Spleen (tissue), 11 donors: ENCODE measurements around the gene STS. TPM values are rescaled to one million over a fixed set of nuclear protein-coding genes. Genes with fewer than 3 reads are reported as not detected.

Source experiments
- DNase-seq: peaks from one replicate; pipeline ENCODE4 v3.0.0-alpha.2; 2020
- H3K27ac ChIP-seq, 8 donors: fragments of 200-600 bp; sonication (generic) in 7 of 8; 1 replicate in 4 of 8; 2 replicates in 4 of 8; pipeline versions ENCODE4 v1.5.0 to v1.8.0; 2016 to 2021; ENCODE audit warnings: inconsistent platforms in 4 of 8, mild to moderate bottlenecking in 4 of 8, moderate library complexity in 1 of 8
- H3K27me3 ChIP-seq, 7 donors: fragments of 200-600 bp; sonication (generic) in 6 of 7; replicated peaks in 1 of 7; 1 replicate in 4 of 7; 2 replicates in 3 of 7; pipeline versions ENCODE4 v1.5.0 to v1.8.0; 2016 to 2021; ENCODE audit warnings: inconsistent platforms in 3 of 7, mild to moderate bottlenecking in 1 of 7
- H3K36me3 ChIP-seq, 6 donors: fragments of 200-600 bp; sonication (generic) in 5 of 6; 1 replicate in 4 of 6; 2 replicates in 2 of 6; pipeline versions ENCODE4 v1.5.0 to v1.8.0; 2016 to 2021; ENCODE audit warnings: inconsistent platforms in 2 of 6
- H3K4me1 ChIP-seq, 6 donors: fragments of 200-600 bp; sonication (generic) in 5 of 6; 1 replicate in 3 of 6; 2 replicates in 3 of 6; pipeline versions ENCODE4 v1.5.0 to v1.8.0; 2016 to 2021; ENCODE audit warnings: inconsistent platforms in 3 of 6
- H3K4me3 ChIP-seq, 8 donors: fragments of 200-600 bp; sonication (generic) in 7 of 8; 1 replicate in 4 of 8; 2 replicates in 4 of 8; pipeline versions ENCODE4 v1.5.0 to v1.8.0; 2016 to 2021; ENCODE audit warnings: inconsistent platforms in 4 of 8, mild to moderate bottlenecking in 4 of 8, moderate library complexity in 2 of 8
- H3K9me3 ChIP-seq, 8 donors: fragments of 200-600 bp; sonication (generic) in 7 of 8; 1 replicate in 4 of 8; 2 replicates in 4 of 8; pipeline versions ENCODE4 v1.5.0 to v1.8.0; 2016 to 2021; ENCODE audit warnings: inconsistent platforms in 4 of 8
- CTCF ChIP-seq, 11 experiments: fragments of 200-600 bp in 7 of 11; fragments of 450-650 bp in 4 of 11; sonication (generic) in 4 of 11; IDR thresholded peaks in 8 of 11; conservative IDR thresholded peaks in 3 of 11; 1 replicate in 7 of 11; 2 replicates in 4 of 11; pipeline versions ENCODE4 v1.4.0 to v1.8.0; 2016 to 2021; ENCODE audit warnings: antibody characterized with exemption in 11 of 11, inconsistent platforms in 4 of 11, mild to moderate bottlenecking in 1 of 11
- POLR2A ChIP-seq, 3 donors: fragments of 450-650 bp; IDR thresholded peaks; one replicate each; pipeline ENCODE4 v1.5.1; 2017; ENCODE audit warnings: antibody characterized with exemption in 3 of 3, mild to moderate bottlenecking in 1 of 3
- POLR2AphosphoS5 ChIP-seq, 3 donors: sonication (generic); formaldehyde crosslinking; IDR thresholded peaks; one replicate each; pipeline ENCODE4 v1.5.1; 2017; ENCODE audit warnings: antibody characterized with exemption in 3 of 3
- WGBS, 5 donors: extraction: QIAGEN DNeasy Blood & Tissue Kit in 3 of 5; methylation state at CpG; one replicate each; pipeline versions ENCODE4 v1.1.5 to v1.1.7; 2013 to 2018; 5-methylcytosine and 5-hydroxymethylcytosine counted together
- intact Hi-C: fragments of 100-400 bp; cut with DNase I; formaldehyde crosslinking; loops from one replicate; pipeline ENCODE4 v1.15.0; 2023; ENCODE audit warnings: low total_unique reads
- polyA plus RNA-seq, 3 donors: library from polyadenylated mRNA; stranded (reverse); fragments of 200-250 nt; gene quantifications; one replicate each; pipeline ENCODE4 v1.2.1, GENCODE V29; 2013
- total RNA-seq, 7 donors: library from RNA; depleted of rRNA in 3 of 7; stranded (reverse); fragments of >200 nt in 3 of 7; fragmentation: NEBNext Ultra II Directional in 4 of 7; extraction: Animal tissue kit (Norgen Biotek cat#: 25700) in 4 of 7; gene quantifications; one replicate each; pipeline versions ENCODE4 v1.1.0 to v1.2.1, GENCODE V29; 2016 to 2021
- donor health status: healthy with polysubstance abuse.
- donor health status: DM: no; HTN: no; CAD: no; lungs with moderate emphysema.
- donor health status: DM: no; HTN: no; CAD: no.
- donor health status: Bipolar disorder and iron deficiency.
- donor health status: healthy.
- donor health status: DM: no; HTN: no; CAD: no.
- donor health status: DM: yes; HTN: yes; CAD: no.

Gene STS
- total and polyA plus RNA-seq, 10 donors, result 1.3 to 11.9 (median 7.4) TPM

DNA sequence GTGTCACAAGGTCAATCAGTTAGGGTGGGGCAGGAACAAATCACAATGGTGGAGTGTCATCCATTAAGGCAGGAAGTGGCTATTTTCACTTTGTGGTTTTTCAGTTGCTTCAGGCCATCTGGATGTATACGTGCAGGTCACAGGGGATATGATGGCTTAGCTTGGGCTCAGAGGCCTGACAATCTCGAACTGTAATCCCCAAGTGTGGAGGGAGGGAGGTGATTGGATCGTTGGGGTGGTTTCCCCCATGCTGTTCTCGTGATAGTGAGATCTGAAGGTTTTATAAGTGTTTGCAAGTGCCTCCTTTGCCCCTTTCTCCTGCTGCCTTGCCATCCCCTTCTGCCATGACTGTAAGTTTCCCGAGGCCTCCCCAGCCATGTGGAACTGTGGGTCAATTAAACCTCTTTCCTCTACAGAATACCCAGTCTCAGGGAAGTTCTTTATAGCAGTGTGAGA lies 36.7 kb upstream of the STS start:
- DNase-seq, result no peak
- no peaks in the 10 kb centered on the region for H3K27me3 ChIP-seq
- H3K9me3 ChIP-seq, result no peaks in the 10 kb centered on the region
- intact Hi-C loops, result no loop called here
- 25 to 35% (median 33%) methylated on average over 4 to 5 of the region's 5 CpGs for WGBS, 5 donors
- H3K4me3 ChIP-seq, result no peak overlapping the region
- peaks cover 11 to 34% (median 19%) of the 10 kb centered on the region in 6 donors for H3K4me1 ChIP-seq
- peaks cover 0 to 7% (median 0%) of the 10 kb centered on the region in 6 donors for H3K36me3 ChIP-seq
- peak overlapping the region in 5 of 8 donors; percentile 6 to 62 (median 53) for H3K27ac ChIP-seq
- TF ChIP-seq POLR2AphosphoS5 (IDR thresholded peaks at IDR 0.05) (peak in 1 of 3 donors; percentile 13), POLR2A (IDR thresholded peaks at IDR 0.05) (no peak)

DNA sequence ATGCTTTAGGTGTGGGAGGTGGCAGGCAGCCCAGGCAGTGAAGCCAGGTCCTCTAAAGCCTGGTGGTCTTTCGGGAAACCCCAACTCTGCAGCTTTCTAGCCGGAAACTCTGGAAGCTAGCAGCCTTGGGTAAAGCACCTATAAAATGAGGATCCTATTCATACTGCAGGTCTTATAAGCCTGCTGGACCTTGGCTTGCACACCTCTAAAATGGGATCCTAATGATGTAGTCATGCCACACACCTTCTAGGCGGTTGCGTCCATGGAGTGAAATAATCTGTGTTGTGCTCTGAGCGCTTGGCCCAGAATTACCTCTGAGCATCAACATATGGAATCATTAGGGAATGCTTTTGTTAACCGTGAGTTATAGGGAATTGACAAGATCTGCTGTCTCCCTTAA lies 36.0 kb upstream of the STS start:
- H3K4me3 ChIP-seq, result no peak overlapping the region
- no peaks in the 10 kb centered on the region for H3K9me3 ChIP-seq
- TF ChIP-seq POLR2AphosphoS5 (IDR thresholded peaks at IDR 0.05), result no peak
- no peak for TF ChIP-seq POLR2A (IDR thresholded peaks at IDR 0.05)
- no peak for TF ChIP-seq CTCF (IDR thresholded peaks at IDR 0.05 in 8 of 11, conservative IDR thresholded peaks at IDR 0.05 in 3 of 11)
- H3K27ac ChIP-seq, result peak overlapping the region in 2 of 8 donors; percentile 42 to 55
- intact Hi-C loops, result no loop called here
- H3K4me1 ChIP-seq, result peaks cover 11 to 34% (median 19%) of the 10 kb centered on the region in 6 donors
- peaks cover 0 to 6% (median 0%) of the 10 kb centered on the region in 6 donors for H3K36me3 ChIP-seq
- no peaks in the 10 kb centered on the region for H3K27me3 ChIP-seq
- 85 to 94% (median 92%) methylated on average over 6 of the region's 6 CpGs for WGBS, 5 donors
- no peak for DNase-seq

- Histone ChIP-seq H3K4me1 (peaks cover 11 to 34% (median 19%) of the 10 kb centered on the region in 6 donors), H3K27ac (no peak overlapping the region), H3K4me3 (no peak overlapping the region), H3K27me3 (no peaks in the 10 kb centered on the region), H3K36me3 (peaks cover 0 to 11% (median 0%) of the 10 kb centered on the region in 6 donors), H3K9me3 (no peaks in the 10 kb centered on the region)
- intact Hi-C loops, result no loop called here
- 94 to 97% (median 96%) methylated on average over 7 of the region's 7 CpGs for whole genome bisulfite sequencing, 5 donors
- no peak for TF ChIP-seq CTCF (IDR thresholded peaks at IDR 0.05 in 8 of 11, conservative IDR thresholded peaks at IDR 0.05 in 3 of 11)
- no peak for TF ChIP-seq POLR2A (IDR thresholded peaks at IDR 0.05)
- TF ChIP-seq POLR2AphosphoS5 (IDR thresholded peaks at IDR 0.05), result no peak
- no peak for DNase-seq
These were observed 35.4 kb upstream of the STS start for GRCh38 chrX:7112071-7112470.

DNA sequence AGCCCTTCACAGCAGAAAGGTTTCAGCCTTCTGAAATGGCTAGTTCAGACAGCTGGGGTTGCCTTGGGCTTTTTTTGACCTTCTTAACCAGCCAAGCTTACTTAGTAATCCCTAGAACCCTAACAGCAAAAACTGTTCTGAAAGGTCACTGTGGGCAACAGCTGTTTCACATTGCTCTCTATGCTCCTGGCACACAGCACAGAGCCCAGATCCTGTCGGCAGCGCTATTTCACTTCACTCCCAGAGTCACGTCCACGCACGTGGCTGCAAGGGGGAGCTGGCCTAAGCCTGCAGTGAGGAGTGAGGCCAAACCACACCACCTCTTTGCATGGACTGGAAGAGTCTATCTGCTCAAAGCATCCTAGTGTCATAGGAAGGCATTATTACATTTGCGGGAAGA lies 32.0 kb upstream of the STS start:
- Histone ChIP-seq H3K27me3 (no peaks in the 10 kb centered on the region), H3K36me3 (peaks cover 0 to 6% (median 0%) of the 10 kb centered on the region in 6 donors), H3K27ac (no peak overlapping the region), H3K4me3 (no peak overlapping the region), H3K4me1 (peaks cover 0 to 13% (median 9%) of the 10 kb centered on the region in 6 donors), H3K9me3 (no peaks in the 10 kb centered on the region)
- intact Hi-C loops, result no loop called here
- WGBS, 5 donors, result 69 to 84% (median 71%) methylated on average over 6 of the region's 6 CpGs
- DNase-seq, result no peak
- TF ChIP-seq POLR2AphosphoS5 (IDR thresholded peaks at IDR 0.05) (peak in 1 of 3 donors; percentile 34), CTCF (IDR thresholded peaks at IDR 0.05 in 8 of 11, conservative IDR thresholded peaks at IDR 0.05 in 3 of 11) (no peak), POLR2A (IDR thresholded peaks at IDR 0.05) (no peak)
